Ishikawa (cell line): ENCODE results near the gene ZNF532.

ENCODE experiments used
- CEBPB ChIP-seq: IDR thresholded peaks from 2 replicates; pipeline ENCODE4 v1.6.1; 2012
- CREB1 ChIP-seq: IDR thresholded peaks from 2 replicates; pipeline ENCODE4 v1.6.1; 2012; ENCODE audit warnings: low read depth
- EGR1 ChIP-seq: IDR thresholded peaks from 2 replicates; pipeline ENCODE4 v1.6.1; 2012
- EP300 ChIP-seq: IDR thresholded peaks from 2 replicates; pipeline ENCODE4 v1.6.1; 2012; ENCODE audit warnings: borderline replicate concordance
- FOXM1 ChIP-seq: IDR thresholded peaks from 2 replicates; pipeline ENCODE4 v1.6.1; 2012; ENCODE audit warnings: low read depth, borderline replicate concordance
- MAX ChIP-seq: IDR thresholded peaks from 2 replicates; pipeline ENCODE4 v1.6.1; 2012
- NFIC ChIP-seq: IDR thresholded peaks from 2 replicates; pipeline ENCODE4 v1.6.1; 2012
- RAD21 ChIP-seq: IDR thresholded peaks from 2 replicates; pipeline ENCODE4 v1.6.1; 2012; ENCODE audit warnings: low read depth
- REST ChIP-seq: IDR thresholded peaks from 2 replicates; pipeline ENCODE4 v1.6.1; 2012; ENCODE audit warnings: low read depth, mild to moderate bottlenecking
- TAF1 ChIP-seq: IDR thresholded peaks from 2 replicates; pipeline ENCODE4 v1.6.1; 2012; ENCODE audit warnings: low read depth, mild to moderate bottlenecking
- TCF12 ChIP-seq: IDR thresholded peaks from 2 replicates; pipeline ENCODE4 v1.6.1; 2012; ENCODE audit warnings: low read depth
- TEAD4 ChIP-seq: IDR thresholded peaks from 2 replicates; pipeline ENCODE4 v1.6.1; 2012
- USF1 ChIP-seq: IDR thresholded peaks from 2 replicates; pipeline ENCODE4 v1.6.1; 2012
- YY1 ChIP-seq: IDR thresholded peaks from 2 replicates; pipeline ENCODE4 v1.6.1; 2012; ENCODE audit warnings: low read depth
- ZBTB7A ChIP-seq: IDR thresholded peaks from 2 replicates; pipeline ENCODE4 v1.6.1; 2012; ENCODE audit warnings: low read depth

ZNF532 gene

DNA sequence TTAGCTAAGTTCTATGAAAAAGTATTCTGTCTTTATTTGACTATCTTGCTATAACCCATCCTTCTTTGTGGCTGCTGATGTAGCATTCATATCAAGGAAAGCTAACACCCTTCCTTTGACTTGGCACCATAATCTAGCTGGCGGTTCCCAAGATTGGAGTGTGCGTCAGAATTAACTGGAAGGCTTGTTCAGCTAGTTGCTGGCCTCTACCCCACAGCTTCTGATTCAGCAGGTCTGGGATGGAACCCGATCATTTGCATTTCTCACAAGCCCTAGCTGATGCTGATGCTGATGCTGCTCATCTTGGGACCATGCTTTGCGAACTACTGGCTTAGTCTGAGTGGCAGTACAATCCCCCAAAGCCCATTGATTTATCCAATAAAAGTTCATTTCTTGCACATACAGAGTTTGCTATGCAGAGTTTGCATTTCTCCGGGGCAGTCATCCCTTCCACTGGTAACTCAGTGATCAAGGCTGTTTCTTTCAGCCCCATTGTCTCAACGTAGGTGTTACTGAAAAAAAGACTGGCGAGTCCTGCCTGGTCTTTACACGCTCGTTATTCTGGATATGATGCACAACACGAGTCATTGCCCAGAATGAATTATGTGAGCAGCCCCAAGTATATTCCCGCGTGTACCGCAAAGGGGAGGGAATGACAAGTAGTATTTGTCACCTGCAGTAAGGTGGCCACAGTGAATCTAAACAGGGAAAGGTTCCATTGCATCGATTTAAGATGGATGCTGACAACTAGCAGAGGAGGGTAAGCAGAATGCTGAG is 96.5 kb downstream of the ZNF532 start:
- TF ChIP-seq CEBPB (no peak), ZBTB7A (no peak), MAX (no peak), TCF12 (no peak), EGR1 (no peak), FOXM1 (no peak), TEAD4 (no peak), CREB1 (no peak), USF1 (no peak), NFIC (no peak), EP300 (no peak), YY1 (no peak), RAD21 (no peak)

GRCh38 chr18:58962336-58962735 is 97.7 kb downstream of the ZNF532 start:
- peak; percentile 30; the same call in 1 of the 2 replicates for TF ChIP-seq NFIC
- TF ChIP-seq TAF1 = no peak
- TF ChIP-seq EGR1 = no peak
- peak; percentile 26; the same call in 1 of the 2 replicates for TF ChIP-seq RAD21

DNA sequence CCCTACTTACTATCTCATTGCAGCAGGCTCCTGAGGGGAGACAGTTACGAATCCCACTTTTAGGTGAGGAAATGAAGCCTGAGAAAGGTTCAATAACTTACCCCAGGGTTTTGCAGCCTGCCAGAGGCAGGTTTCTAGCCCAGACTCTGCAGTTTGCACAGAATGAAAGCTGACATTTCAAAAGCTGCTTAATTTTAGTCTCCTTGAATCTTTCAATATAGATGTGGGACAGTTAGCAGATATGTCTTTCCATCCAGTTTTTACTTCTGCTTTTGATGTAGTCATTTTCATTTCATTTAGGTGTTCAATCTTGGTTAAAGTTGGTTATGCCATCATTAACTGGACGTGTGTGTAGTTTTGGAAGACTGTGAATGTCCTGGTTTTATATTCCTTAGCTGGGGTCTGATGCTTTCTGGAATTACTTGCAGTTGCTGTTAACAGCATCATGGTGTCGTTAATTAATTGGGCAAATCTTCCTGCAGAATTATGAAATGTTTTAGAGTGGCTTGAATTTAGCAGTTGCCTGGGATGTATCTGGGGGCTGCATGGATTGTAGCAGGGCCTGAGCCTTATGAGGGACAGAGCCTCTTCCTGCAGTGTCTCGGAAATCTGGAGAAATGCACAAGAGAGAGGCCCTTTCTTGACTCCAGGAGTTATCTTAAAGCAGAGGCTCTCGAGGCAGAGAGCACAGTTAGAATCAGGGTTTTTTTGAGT is 100.8 kb downstream of the ZNF532 start:
- no peak for TF ChIP-seq YY1
- no peak for TF ChIP-seq CEBPB
- TF ChIP-seq EP300 = no peak
- TF ChIP-seq REST = no peak
- TF ChIP-seq TAF1 = no peak
- TF ChIP-seq RAD21 = no peak
- no peak for TF ChIP-seq USF1
- no peak for TF ChIP-seq FOXM1
- TF ChIP-seq CREB1 = no peak
- no peak for TF ChIP-seq MAX
- no peak for TF ChIP-seq TCF12
- no peak for TF ChIP-seq ZBTB7A
- no peak for TF ChIP-seq TEAD4

DNA sequence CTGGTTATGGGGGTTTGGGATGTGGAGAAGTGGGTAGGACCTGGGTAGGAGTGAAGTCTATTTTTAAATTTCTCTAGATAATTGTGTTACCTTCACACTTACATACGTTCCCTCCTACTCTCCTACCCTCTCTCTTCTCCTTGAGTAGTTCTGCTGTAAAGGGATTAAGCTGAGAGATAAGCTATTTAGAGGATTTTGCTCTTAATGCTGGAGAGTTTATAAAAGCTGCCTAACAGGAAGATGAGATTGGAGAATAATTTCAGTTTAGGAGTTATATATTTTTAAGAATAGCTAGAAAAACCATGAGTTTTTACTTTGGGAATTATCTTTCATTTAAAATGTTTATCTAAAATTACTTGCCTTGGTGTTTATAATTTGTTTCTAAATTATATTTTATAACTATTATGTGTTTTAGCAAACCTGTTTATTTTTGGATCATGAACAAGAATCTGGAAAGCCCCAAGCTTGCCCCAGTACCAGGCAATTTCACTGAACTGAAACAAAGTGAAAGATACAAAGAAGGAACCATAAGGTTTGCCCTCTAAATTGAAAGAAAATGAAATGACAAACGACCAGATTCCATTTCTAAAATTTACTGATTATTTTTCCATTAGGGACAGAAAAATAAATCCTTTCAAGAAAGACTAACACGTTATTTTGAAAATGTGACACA is 101.5 kb downstream of the ZNF532 start:
- no peak for TF ChIP-seq YY1
- no peak for TF ChIP-seq REST
- TF ChIP-seq EP300 = no peak
- TF ChIP-seq ZBTB7A = no peak
- no peak for TF ChIP-seq MAX
- no peak for TF ChIP-seq EGR1
- no peak for TF ChIP-seq CREB1
- no peak for TF ChIP-seq CEBPB
- TF ChIP-seq TAF1 = no peak
- no peak for TF ChIP-seq NFIC
- no peak for TF ChIP-seq TEAD4
- no peak for TF ChIP-seq RAD21

DNA sequence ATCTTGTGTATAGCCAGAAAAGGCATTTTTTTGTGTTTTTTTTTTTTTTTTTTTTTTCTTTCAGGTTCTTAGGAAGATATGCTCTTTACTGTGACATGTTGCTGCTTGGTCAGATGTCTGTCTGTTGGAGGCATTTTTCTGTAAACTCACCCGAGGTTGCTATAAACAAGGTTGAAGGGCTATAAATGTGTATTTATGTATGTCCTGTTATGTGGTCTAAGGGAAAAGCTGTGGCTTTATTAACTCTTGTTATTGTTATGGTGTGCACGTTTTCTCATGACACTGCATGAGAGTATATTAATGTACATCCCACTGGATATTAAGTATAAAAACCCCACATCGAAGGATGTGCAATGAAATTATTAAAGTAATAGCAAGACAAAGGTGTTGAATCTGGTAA is 102.0 kb downstream of the ZNF532 start:
- TF ChIP-seq RAD21 = no peak
- TF ChIP-seq FOXM1 = no peak
- no peak for TF ChIP-seq REST
- no peak for TF ChIP-seq NFIC
- no peak for TF ChIP-seq CEBPB
- no peak for TF ChIP-seq EP300
- no peak for TF ChIP-seq EGR1
- TF ChIP-seq ZBTB7A = no peak
- no peak for TF ChIP-seq YY1
- TF ChIP-seq CREB1 = no peak
- TF ChIP-seq TCF12 = no peak
- TF ChIP-seq USF1 = no peak
- no peak for TF ChIP-seq TEAD4
- no peak for TF ChIP-seq MAX
- no peak for TF ChIP-seq TAF1
